DND-41 (cell line): ENCODE results near the gene FAM98A.

Source experiments
- EZH2 ChIP-seq: IDR thresholded peaks from 3 replicates; pipeline ENCODE4 v1.6.1; 2012; ENCODE audit warnings: borderline replicate concordance, low read depth, mild to moderate bottlenecking, moderate library complexity, low read length, inconsistent platforms; ENCODE audit not compliant: severe bottlenecking
- TF ChIP-seq, protein P1 (sequence below): IDR thresholded peaks from 2 replicates; pipeline ENCODE4 v1.5.1; 2012; ENCODE audit warnings: borderline replicate concordance, low read length, moderate library complexity, mild to moderate bottlenecking; ENCODE audit not compliant: poor library complexity, severe bottlenecking; ENCODE audit errors: extremely low read depth

DNA sequence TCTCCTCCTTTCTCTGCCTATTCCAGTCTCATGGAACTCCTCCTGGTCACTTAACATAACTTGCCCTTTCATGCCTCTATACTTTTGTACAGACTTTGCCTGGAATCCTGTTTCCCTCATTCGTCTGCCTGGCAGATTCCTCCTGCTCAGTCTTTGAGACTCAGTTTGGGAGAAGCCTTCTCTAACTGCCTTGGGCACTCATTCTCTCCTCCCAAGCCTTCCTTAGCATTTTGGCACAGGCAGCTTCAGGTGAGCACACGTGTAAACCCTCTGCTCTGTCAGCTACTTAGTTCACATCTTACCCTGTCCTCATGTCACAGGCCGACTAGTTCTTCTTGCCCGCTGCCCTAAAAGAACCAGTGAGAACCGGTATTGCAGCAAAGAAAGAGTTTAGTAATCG lies 6.0 kb upstream of the FAM98A start:
- TF ChIP-seq, protein P1, sequence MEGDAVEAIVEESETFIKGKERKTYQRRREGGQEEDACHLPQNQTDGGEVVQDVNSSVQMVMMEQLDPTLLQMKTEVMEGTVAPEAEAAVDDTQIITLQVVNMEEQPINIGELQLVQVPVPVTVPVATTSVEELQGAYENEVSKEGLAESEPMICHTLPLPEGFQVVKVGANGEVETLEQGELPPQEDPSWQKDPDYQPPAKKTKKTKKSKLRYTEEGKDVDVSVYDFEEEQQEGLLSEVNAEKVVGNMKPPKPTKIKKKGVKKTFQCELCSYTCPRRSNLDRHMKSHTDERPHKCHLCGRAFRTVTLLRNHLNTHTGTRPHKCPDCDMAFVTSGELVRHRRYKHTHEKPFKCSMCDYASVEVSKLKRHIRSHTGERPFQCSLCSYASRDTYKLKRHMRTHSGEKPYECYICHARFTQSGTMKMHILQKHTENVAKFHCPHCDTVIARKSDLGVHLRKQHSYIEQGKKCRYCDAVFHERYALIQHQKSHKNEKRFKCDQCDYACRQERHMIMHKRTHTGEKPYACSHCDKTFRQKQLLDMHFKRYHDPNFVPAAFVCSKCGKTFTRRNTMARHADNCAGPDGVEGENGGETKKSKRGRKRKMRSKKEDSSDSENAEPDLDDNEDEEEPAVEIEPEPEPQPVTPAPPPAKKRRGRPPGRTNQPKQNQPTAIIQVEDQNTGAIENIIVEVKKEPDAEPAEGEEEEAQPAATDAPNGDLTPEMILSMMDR = no peak
- no peak for TF ChIP-seq EZH2
